Stimulated activated naive CD8-positive, alpha-beta T cell treated with anti-CD3 and anti-CD28 coated beads, Interleukin-15, Interleukin-2, amounts not matched to agents 100 ng/mL and 50 ng/mL, for 24 hours (primary cell): ENCODE measurements around the gene TRAPPC14.

Experiments
- H3K27ac Mint-ChIP-seq: one replicate; pipeline ENCODE4 v1.8.0; 2021; ENCODE audit warnings: mild to moderate bottlenecking, mixed read lengths
- H3K27me3 Mint-ChIP-seq: one replicate; pipeline ENCODE4 v1.8.0; 2021; ENCODE audit warnings: mixed read lengths
- H3K36me3 Mint-ChIP-seq: one replicate; pipeline ENCODE4 v1.8.0; 2021; ENCODE audit warnings: low read depth, mixed read lengths
- H3K4me1 Mint-ChIP-seq: one replicate; pipeline ENCODE4 v1.8.0; 2021; ENCODE audit warnings: low read depth, mixed read lengths
- H3K4me3 Mint-ChIP-seq: one replicate; pipeline ENCODE4 v1.8.0; 2021; ENCODE audit warnings: mild to moderate bottlenecking, mixed read lengths
- H3K9me3 Mint-ChIP-seq: one replicate; pipeline ENCODE4 v1.8.0; 2021; ENCODE audit warnings: mixed read lengths

The TRAPPC14 gene

GRCh38 chr7:100109521-100110163 is 48.9 kb downstream of the TRAPPC14 start:
- no peak overlapping the region for H3K27ac Mint-ChIP-seq
- H3K27me3 Mint-ChIP-seq, result no peaks in the 10 kb centered on the region
- H3K4me1 Mint-ChIP-seq, result no peaks in the 10 kb centered on the region
- peaks cover 39% of the 10 kb centered on the region for H3K36me3 Mint-ChIP-seq
- H3K9me3 Mint-ChIP-seq, result no peaks in the 10 kb centered on the region
- H3K4me3 Mint-ChIP-seq, result no peak overlapping the region

DNA sequence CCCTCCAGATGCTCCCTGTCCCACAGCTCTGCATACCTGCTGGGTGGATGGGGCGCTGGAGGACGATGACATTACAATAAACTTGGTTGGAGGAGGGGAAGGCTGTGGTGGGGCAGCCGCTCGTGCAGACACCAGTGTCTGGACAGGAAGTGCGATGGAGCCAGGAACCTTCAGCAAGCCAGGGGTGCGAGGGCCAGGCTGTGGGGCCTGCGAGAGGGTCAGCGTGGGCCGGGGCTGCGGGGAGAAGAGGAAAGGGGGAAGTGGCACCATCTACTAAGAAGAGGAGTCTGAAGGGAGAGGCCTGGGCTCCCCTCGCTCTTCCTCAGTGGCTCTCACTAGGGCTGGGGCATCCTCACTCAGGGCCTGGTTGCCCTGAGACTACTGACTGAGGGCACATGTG is 50.6 kb downstream of the TRAPPC14 start:
- Mint-ChIP-seq H3K27me3 (no peaks in the 10 kb centered on the region), H3K27ac (no peak overlapping the region), H3K9me3 (no peaks in the 10 kb centered on the region), H3K4me3 (no peak overlapping the region), H3K36me3 (peaks cover 44% of the 10 kb centered on the region), H3K4me1 (peaks cover 5% of the 10 kb centered on the region)

DNA sequence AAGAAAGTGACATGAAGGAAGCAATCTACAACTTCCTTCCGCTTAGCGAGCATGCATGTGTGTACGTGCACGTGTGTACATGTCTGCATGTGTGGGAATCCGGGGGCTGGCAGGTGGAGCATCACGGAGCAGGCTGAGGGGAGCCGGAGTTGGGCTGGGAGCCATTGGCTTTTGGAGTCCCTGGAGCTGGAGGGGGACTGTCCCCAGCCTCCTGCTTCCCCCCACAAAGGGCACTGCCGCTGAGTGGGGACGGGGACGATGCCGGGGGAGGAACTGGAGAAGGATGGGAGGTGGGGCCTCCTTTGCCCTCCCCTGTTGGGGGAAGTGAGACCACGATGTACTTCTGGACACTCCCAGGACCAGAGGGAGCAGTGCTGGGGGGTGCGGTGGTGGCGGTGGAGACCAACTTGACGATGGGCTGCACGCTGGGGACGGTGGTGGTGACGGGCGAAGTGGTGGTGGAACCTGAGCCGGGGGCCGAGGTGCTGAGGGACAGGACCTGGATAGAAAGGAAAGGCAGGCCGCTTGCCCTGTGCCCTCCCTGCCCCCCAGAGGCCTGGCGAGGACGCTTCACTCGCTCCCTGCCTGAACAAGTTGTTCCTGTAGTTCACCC is 51.3 kb downstream of the TRAPPC14 start:
- no peaks in the 10 kb centered on the region for H3K27me3 Mint-ChIP-seq
- no peak overlapping the region for H3K4me3 Mint-ChIP-seq
- no peak overlapping the region for H3K27ac Mint-ChIP-seq
- H3K9me3 Mint-ChIP-seq, result no peaks in the 10 kb centered on the region
- peaks cover 10% of the 10 kb centered on the region for H3K4me1 Mint-ChIP-seq
- peaks cover 40% of the 10 kb centered on the region for H3K36me3 Mint-ChIP-seq

GRCh38 chr7:100106633-100107032 is 51.9 kb downstream of the TRAPPC14 start:
- Mint-ChIP-seq H3K9me3 (no peaks in the 10 kb centered on the region), H3K4me1 (peaks cover 10% of the 10 kb centered on the region), H3K27ac (no peak overlapping the region), H3K4me3 (no peak overlapping the region), H3K36me3 (peaks cover 39% of the 10 kb centered on the region), H3K27me3 (no peaks in the 10 kb centered on the region)

- H3K4me1 Mint-ChIP-seq, result peaks cover 11% of the 10 kb centered on the region
- H3K36me3 Mint-ChIP-seq, result peaks cover 37% of the 10 kb centered on the region
- H3K4me3 Mint-ChIP-seq, result no peak overlapping the region
- H3K27ac Mint-ChIP-seq, result no peak overlapping the region
- no peaks in the 10 kb centered on the region for H3K9me3 Mint-ChIP-seq
- no peaks in the 10 kb centered on the region for H3K27me3 Mint-ChIP-seq
Observed at GRCh38 chr7:100105534-100105933, 53.0 kb downstream of the TRAPPC14 start.
